Effector CD4-positive, alpha-beta T cell (primary cell): Measurements from ENCODE around the gene CADM1.

Experiments used
- DNase-seq: peaks from one replicate; pipeline ENCODE4 v3.0.0-alpha.2; 2020

The CADM1 gene

DNA sequence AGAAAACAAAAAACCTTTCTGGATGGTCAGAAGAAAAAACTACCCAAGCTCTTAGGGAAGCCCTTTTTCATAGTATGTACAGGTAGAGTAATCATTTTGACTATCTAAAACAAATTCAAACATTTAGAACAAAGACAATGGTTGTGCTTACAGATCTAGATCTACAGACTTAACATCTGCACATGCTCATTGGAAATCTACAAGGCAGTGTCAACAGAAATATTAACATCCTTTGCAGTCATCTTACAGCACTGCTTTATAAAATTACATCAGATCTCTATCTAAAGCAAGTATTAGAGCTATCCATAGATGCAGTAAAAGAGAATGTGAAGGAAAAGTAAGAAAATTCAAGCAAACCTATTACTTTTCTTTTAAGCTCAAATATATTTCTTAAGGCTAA lies 110.3 kb downstream of the CADM1 start:
- DNase-seq = no peak

DNA sequence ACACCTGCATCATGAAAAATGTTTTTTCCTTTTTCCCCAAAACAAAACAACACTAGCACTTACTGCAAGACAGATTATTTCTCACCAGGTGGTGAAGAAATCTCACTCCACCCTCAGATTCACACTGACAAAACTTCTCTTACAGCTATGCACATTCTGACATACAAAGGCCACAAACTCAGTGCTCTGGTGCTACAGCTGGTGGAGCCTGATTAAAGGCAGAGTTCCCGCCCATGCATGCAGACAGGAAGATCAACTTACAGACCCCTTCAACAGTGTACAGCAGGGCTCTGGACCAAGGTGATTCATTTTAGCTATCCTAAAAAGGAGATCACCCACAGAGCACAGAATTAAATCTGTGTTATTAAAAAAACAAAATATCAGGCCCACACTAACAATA lies 112.6 kb downstream of the CADM1 start:
- DNase-seq = no peak

DNA sequence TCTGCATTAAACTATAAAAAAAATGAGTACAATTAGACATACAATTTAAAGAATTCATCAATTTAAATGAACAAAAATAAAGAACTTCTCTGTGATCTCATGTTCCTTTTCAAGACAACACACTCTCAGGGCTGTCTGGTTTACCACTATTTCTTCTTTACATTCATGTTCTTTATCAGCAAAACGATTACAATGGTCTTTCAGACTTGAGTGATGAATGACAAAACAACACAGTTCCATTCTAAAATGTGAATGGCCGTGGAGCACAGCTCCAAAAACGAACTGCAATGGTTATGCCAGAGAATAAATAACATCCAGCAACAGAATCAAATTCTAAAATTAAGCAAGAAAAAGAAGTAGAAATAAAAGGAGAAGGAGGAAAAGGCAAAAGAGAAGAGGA lies 113.1 kb downstream of the CADM1 start:
- DNase-seq = no peak

- no peak for DNase-seq
Observed at GRCh38 chr11:115390441-115390840, 113.8 kb downstream of the CADM1 start.

DNA sequence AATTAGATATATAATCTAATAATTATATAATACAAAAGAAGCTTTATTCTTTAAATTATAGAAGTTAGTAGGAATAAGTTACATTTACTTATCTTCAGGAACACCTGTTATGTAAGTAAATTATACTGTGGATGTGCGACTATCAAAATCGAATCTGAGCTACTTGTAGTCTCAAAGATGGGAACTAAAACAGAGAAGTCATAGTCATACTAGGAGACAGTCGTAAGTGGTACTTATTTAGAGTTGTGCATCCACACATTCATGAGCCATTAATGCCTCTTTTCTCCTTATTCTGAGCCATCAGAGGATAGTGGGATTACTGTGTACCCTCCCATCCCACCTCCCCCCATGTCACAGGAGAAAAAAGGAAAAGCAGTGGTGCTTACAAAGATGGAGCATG lies 114.4 kb downstream of the CADM1 start:
- DNase-seq = no peak

GRCh38 chr11:115385226-115385625 lies 119.0 kb downstream of the CADM1 start:
- no peak for DNase-seq

GRCh38 chr11:115384236-115384635 lies 120.0 kb downstream of the CADM1 start:
- no peak for DNase-seq

GRCh38 chr11:115383431-115383830 lies 120.8 kb downstream of the CADM1 start:
- DNase-seq = no peak

DNA sequence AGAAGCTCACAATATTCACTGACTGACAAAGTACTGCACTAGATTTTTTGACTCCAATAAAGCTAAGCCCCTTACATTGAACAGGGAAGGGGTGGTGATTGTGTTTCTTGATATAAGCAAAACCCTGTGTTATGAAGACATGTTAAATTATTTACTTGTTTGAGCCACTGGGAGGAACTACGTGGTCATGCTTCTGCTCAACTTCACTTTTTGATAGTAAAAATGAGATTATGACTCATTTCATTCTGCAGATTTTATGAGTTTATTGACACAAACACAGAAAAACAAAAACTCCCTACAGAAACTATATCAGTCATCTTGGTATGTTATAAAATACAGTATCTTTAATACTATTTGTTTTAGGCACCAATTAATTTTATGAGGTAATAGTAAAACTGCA lies 124.7 kb downstream of the CADM1 start:
- no peak for DNase-seq

- no peak for DNase-seq
Observed at GRCh38 chr11:115378557-115378956, 125.7 kb downstream of the CADM1 start.

DNA sequence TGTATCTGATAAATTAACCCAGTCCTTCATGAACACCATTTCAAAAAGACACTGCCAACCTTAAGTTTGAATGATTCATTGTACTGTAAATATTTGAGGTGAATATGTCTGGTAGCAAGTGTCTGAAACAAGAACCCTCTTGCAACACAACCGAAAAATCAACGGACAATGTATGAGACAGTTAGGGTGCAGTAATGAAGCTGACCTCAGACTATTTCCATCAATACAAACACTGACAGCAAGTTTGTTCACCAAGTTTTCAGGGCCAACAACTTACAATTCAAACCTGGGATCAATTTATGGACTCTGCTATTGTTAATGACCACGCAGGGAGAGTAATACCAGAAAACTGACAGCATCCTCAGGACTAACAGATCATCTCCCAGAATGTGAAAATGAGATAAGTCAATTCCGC lies 126.3 kb downstream of the CADM1 start:
- DNase-seq = no peak

DNA sequence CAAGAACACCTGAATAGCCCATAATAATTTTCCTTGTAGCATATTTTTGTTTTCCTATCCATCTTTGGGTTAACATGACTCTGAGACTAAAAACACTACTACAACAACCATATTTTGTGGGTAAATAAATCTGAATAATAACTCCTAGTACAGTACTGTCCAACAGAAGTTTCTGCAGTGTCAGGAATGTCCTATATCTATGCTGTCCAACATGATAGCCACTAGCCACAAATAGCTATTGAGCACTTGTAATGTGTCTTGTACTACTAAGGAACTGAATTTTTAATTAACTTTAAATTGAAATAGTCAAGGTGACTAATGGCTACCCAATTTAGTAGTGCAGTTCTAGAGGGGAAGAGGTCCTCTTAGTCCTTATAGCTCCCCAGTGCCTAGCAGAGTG lies 135.6 kb downstream of the CADM1 start:
- DNase-seq = no peak

DNA sequence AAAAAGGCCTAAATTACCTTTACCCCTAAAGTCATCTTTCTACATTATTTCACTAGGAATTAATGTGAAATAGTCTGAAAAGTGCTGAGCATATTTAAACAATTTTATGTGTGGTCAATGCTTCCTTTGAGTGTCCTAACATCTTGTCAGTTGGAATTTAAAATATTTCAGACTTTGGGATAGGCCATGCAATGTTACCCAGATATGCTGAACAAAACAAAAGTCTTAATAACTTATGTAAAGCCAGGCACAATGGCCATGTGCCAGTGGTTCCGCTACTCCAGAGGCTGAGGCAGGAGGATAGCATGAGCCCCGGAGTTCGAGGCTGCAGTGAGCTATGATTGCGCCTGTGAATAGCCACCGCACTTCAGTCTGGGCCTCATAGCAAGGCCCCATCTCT lies 137.4 kb downstream of the CADM1 start:
- no peak for DNase-seq

GRCh38 chr11:115365907-115366306 lies 138.3 kb downstream of the CADM1 start:
- DNase-seq = no peak

DNA sequence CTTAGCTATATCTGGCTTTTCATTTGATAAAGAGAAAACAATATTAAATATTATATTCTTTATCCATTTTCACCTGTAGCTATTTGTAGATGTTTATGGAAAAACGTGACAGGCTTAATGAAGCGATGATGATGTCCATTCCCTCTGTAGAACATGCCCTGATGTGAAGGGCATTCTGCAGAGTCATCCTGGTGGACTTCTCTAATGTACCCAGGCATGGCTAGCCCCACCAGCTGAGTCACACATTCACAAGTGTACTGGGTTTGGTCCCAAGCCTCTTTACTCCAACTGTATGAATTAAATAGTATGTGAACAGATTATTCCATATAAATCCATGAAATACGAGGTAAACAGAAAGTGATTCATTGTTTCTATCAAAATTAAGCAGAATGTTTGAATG lies 139.3 kb downstream of the CADM1 start:
- DNase-seq = no peak

DNA sequence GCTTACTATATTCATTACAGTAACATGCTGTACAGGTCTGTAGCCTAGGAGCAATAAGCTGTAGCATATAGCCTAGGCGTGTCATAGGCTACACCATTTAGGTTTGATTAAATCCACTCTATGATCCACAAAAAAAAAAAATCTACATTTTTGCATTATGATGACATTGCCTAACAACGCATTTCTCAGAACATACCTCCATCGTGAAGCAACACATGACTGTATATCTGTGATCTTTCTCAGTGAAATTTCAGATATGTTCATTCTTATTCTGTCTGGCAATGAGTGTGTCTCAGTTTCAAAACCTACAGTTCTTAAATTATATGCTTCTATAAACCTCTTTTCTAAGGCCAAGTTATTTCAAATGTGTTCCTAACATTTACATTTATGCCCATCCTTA lies 140.3 kb downstream of the CADM1 start:
- DNase-seq = no peak

GRCh38 chr11:115363426-115363825 lies 140.8 kb downstream of the CADM1 start:
- DNase-seq = no peak

- no peak for DNase-seq
Observed at GRCh38 chr11:115362997-115363396, 141.2 kb downstream of the CADM1 start.

- DNase-seq = no peak
Observed at GRCh38 chr11:115361025-115361424, 143.2 kb downstream of the CADM1 start.

GRCh38 chr11:115360186-115360824 lies 143.9 kb downstream of the CADM1 start:
- DNase-seq = no peak

DNA sequence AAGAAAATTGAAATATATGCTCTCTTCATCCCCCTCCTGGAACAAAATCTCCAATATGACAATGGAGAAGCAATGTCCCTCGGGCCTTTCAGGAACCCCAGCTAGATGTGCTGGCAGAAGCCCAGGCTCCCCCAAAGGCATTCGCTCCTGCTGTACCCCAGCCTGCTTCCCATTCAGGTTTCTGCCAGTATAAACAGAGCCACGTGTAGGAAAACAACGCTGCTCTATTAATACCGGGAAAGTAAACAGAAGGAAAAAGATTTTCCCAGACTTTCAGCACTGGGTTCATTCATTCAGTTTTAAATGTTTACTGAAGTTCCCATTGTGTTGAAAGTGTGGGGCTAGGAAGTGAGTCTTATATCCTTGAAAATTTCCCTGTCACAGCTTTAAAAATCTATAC lies 147.1 kb downstream of the CADM1 start:
- no peak for DNase-seq

- DNase-seq = no peak
Observed at GRCh38 chr11:115352805-115353485, 151.3 kb downstream of the CADM1 start.

DNA sequence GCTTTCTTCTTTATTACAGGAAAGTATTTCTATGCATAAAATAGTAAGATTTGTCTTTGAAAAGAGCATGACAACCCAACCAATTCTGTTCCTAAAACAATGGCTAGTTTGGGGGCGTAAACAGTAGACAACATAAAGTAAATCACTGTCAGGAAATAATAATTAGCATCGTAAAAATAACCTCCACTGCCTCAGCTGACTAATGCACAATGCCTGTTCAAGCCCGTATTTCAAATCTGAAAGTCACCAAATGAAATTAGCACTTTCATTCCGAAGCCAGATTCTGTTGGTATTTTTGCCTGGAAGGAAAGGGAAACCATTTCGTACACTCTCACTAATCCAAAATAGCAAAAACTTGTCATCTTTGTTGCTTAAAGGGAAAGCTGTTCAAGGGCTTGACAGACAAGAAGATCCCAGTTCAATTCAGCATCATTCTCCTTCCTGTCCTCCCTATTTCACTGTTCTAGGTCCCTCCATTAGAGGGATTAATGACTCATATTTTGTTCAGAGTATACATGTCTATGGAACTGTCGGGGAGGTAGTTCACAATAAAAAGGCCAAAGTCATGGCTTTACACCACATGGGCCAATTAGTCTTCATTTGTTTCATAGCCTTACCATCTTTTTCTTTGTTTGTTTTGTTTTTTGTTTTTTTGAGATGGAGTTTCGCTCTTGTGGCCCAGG lies 154.7 kb downstream of the CADM1 start:
- DNase-seq = no peak

DNA sequence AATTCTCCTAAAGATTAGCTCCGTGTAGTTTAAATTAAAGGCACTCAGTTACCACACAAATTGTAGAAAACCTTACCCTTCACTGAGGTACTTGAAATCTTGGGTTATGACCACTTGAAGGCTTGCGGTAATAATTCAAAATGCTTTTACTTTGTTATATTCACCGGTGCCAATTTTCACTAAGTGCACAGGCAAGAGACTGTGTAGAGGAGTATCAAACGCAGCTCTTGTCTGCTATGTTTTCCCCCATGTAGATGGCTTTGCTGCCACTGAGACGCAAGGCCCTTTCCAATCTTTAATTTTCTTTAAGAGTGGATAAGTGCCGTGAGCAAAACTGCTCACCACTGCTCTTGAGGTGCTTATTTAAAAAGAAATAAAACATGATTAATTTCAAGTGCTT lies 155.8 kb downstream of the CADM1 start:
- DNase-seq = no peak
